A549 (cell line): ENCODE data around the gene ZC3H18.

Source experiments
- BHLHE40 ChIP-seq: IDR thresholded peaks from 2 replicates; pipeline ENCODE4 v1.6.1; 2012; ENCODE audit warnings: low read depth, low read length, inconsistent platforms
- CBX2 ChIP-seq: fragments of 200-600 bp; sonication (generic); IDR thresholded peaks from 2 replicates; pipeline ENCODE4 v1.6.1; 2016; ENCODE audit warnings: low read depth, mild to moderate bottlenecking, borderline replicate concordance
- CEBPB ChIP-seq, 2 experiments: fragments of >200 bp in 1 of 2; sonication (Bioruptor Twin) in 1 of 2; formaldehyde crosslinking in 1 of 2; IDR thresholded peaks; 2 replicates each; pipeline ENCODE4 v1.6.1; 2012 to 2016
- ELK1 ChIP-seq: fragments of 150-350 bp; IDR thresholded peaks from 2 replicates; pipeline ENCODE4 v1.6.1; 2014; ENCODE audit warnings: low read depth, mild to moderate bottlenecking, low read length
- EP300 ChIP-seq, 2 experiments: fragments of >200 bp; sonication (Bioruptor Twin); formaldehyde crosslinking; IDR thresholded peaks; 2 replicates in 1 of 2; 3 replicates in 1 of 2; pipeline ENCODE4 v1.6.1; 2016 to 2017
- HMGXB4 ChIP-seq: fragments of 250-450 bp; sonication (Bioruptor Pico); IDR thresholded peaks from 2 replicates; pipeline ENCODE4 v1.5.0; 2021; ENCODE audit warnings: mild to moderate bottlenecking, moderate library complexity, borderline replicate concordance
- HOXA7 ChIP-seq: fragments of 250-450 bp; sonication (Bioruptor Pico); IDR thresholded peaks from 2 replicates; pipeline ENCODE4 v1.5.0; 2020; ENCODE audit warnings: mild to moderate bottlenecking, moderate library complexity
- NR3C1 ChIP-seq: fragments of >200 bp; sonication (Bioruptor Twin); formaldehyde crosslinking; IDR thresholded peaks from 3 replicates; pipeline ENCODE4 v1.6.1; 2017
- POLR2A ChIP-seq: IDR thresholded peaks from 2 replicates; pipeline ENCODE4 v1.6.1; 2012; ENCODE audit warnings: mild to moderate bottlenecking, low read length
- RCOR1 ChIP-seq: fragments of 150-350 bp; IDR thresholded peaks from 2 replicates; pipeline ENCODE4 v1.6.1; 2014; ENCODE audit warnings: antibody characterized with exemption, low read length, low read depth
- RFX5 ChIP-seq: fragments of 450-650 bp; IDR thresholded peaks from 2 replicates; pipeline ENCODE4 v1.7.1; 2014; ENCODE audit warnings: antibody characterized with exemption, mild to moderate bottlenecking, moderate library complexity
- RNF2 ChIP-seq: fragments of 200-600 bp; sonication (generic); IDR thresholded peaks from 2 replicates; pipeline ENCODE4 v1.6.1; 2016; ENCODE audit warnings: low read depth, mild to moderate bottlenecking, antibody characterized with exemption, moderate library complexity, borderline replicate concordance
- TF ChIP-seq, protein P1 (sequence below): fragments of >200 bp; sonication (Bioruptor Twin); formaldehyde crosslinking; IDR thresholded peaks from 3 replicates; pipeline ENCODE4 v1.5.1; 2016
- TF ChIP-seq, protein P2 (sequence below): IDR thresholded peaks from 2 replicates; pipeline ENCODE4 v1.6.1; 2012

DNA sequence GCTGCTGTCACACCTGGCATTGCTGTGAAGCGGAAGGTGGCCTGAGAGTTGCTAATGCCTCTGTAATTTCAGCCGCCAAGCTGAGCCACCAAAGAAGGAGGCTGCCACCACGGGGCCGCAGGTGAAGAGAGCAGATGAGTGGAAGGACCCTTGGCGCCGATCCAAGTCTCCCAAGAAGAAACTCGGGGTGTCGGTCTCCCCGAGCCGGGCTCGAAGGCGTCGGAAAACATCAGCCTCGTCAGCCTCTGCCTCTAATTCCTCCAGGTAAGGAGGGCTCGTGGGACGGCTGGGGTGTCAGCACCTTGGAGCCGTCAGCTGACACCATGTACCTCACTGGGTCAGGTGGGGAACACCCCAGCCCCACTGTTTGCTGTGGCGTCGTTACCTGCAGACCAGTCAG, 51.9 kb downstream of the ZC3H18 start:
- no peak for TF ChIP-seq HOXA7 (CRISPR knock-in tag)
- TF ChIP-seq, protein P1, sequence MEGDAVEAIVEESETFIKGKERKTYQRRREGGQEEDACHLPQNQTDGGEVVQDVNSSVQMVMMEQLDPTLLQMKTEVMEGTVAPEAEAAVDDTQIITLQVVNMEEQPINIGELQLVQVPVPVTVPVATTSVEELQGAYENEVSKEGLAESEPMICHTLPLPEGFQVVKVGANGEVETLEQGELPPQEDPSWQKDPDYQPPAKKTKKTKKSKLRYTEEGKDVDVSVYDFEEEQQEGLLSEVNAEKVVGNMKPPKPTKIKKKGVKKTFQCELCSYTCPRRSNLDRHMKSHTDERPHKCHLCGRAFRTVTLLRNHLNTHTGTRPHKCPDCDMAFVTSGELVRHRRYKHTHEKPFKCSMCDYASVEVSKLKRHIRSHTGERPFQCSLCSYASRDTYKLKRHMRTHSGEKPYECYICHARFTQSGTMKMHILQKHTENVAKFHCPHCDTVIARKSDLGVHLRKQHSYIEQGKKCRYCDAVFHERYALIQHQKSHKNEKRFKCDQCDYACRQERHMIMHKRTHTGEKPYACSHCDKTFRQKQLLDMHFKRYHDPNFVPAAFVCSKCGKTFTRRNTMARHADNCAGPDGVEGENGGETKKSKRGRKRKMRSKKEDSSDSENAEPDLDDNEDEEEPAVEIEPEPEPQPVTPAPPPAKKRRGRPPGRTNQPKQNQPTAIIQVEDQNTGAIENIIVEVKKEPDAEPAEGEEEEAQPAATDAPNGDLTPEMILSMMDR: no peak
- TF ChIP-seq CBX2: no peak
- no peak for TF ChIP-seq RFX5
- no peak for TF ChIP-seq HMGXB4 (CRISPR knock-in tag)
- no peak for TF ChIP-seq EP300 (IDR thresholded peaks at IDR 0.05)
- TF ChIP-seq CEBPB (IDR thresholded peaks at IDR 0.05): no peak
- TF ChIP-seq ELK1: no peak
- TF ChIP-seq BHLHE40: no peak
- TF ChIP-seq RCOR1: no peak
- TF ChIP-seq NR3C1: no peak
- no peak for TF ChIP-seq POLR2A
- TF ChIP-seq RNF2: no peak
- TF ChIP-seq, protein P2, sequence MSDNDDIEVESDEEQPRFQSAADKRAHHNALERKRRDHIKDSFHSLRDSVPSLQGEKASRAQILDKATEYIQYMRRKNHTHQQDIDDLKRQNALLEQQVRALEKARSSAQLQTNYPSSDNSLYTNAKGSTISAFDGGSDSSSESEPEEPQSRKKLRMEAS: no peak
